DOHH2 (cell line): Measurements from ENCODE around the gene CEMIP.

ENCODE experiments used
- CTCF ChIP-seq: fragments of 200-600 bp; sonication (generic); IDR thresholded peaks from one replicate; pipeline ENCODE4 v1.5.1; 2014; ENCODE audit warnings: antibody characterized with exemption, mild to moderate bottlenecking, low read depth, low read length; ENCODE audit not compliant: poor library complexity, severe bottlenecking
- EZH2phosphoT487 ChIP-seq: fragments of 200-600 bp; sonication (generic); IDR thresholded peaks from 2 replicates; pipeline ENCODE4 v1.6.1; 2017; ENCODE audit warnings: borderline replicate concordance, mild to moderate bottlenecking, antibody characterized with exemption, low read length, moderate library complexity, mixed read lengths

GRCh38 chr15:80948651-80949292 lies 169.6 kb downstream of the CEMIP start:
- TF ChIP-seq CTCF (no peak), EZH2phosphoT487 (no peak)
